Measurements from ENCODE around the gene RAB25. TPM values are rescaled to one million over a fixed set of nuclear protein-coding genes. Genes with fewer than 3 reads are reported as not detected.
"Not testable (repeated sequence)": the region's sequence is repeated elsewhere in the genome, so short reads cannot be mapped to it uniquely, and the experiment has no call there.

The RAB25 gene
- total RNA-seq, 4 donors from 2014 or later, result 65.9 to 88.0 (median 74.1) TPM

- TF ChIP-seq CTCF (IDR thresholded peaks at IDR 0.05), result no peak
- peak in 1 of 2 donors; percentile 57 for TF ChIP-seq POLR2A (IDR thresholded peaks at IDR 0.05)
- H3K4me1 ChIP-seq, result peaks cover 42 to 78% of the 10 kb centered on the region in 2 donors
- no peaks in the 10 kb centered on the region for H3K9me3 ChIP-seq
- H3K27me3 ChIP-seq, result no peaks in the 10 kb centered on the region
- intact Hi-C loops (cut with DNase I), result no loop called here
- 0 to 1% methylated on average over 14 to 18 of the region's 19 CpGs for WGBS, 2 donors
- no peaks in the 10 kb centered on the region for H3K36me3 ChIP-seq
- peak; percentile 82 to 85 for DNase-seq
- H3K27ac ChIP-seq, result peak overlapping the region; percentile 95 to 98 (median 98)
- H3K4me3 ChIP-seq (replicated peaks in 1 of 3), result peak overlapping the region; percentile 94 to 99 (median 97)
These were observed 54.8 kb downstream of the RAB25 start for GRCh38 chr1:156115514-156116374.

- H3K9me3 ChIP-seq; H3K36me3 ChIP-seq; DNase-seq; intact Hi-C loops (cut with DNase I); H3K27me3 ChIP-seq: not testable (repeated sequence)
- WGBS, 2 donors, result 65 to 72% methylated on average over 5 of the region's 5 CpGs
- Histone ChIP-seq H3K4me1 (peaks cover 52 to 78% of the 10 kb centered on the region in 2 donors), H3K27ac (peak overlapping the region; percentile 95 to 98 (median 98)), H3K4me3 (replicated peaks in 1 of 3) (peak overlapping the region in 2 of 3 donors; percentile 97 to 99)
These were observed 55.8 kb downstream of the RAB25 start for GRCh38 chr1:156116731-156117130.

GRCh38 chr1:156117414-156118176 lies 56.6 kb downstream of the RAB25 start:
- Histone ChIP-seq H3K4me1 (peaks cover 60 to 78% of the 10 kb centered on the region in 2 donors), H3K4me3 (replicated peaks in 1 of 3) (peak overlapping the region in 1 of 3 donors; percentile 97), H3K27me3 (no peaks in the 10 kb centered on the region), H3K9me3 (no peaks in the 10 kb centered on the region), H3K36me3 (no peaks in the 10 kb centered on the region), H3K27ac (peak overlapping the region; percentile 95 to 98 (median 98))
- peak; percentile 38 to 45 for DNase-seq
- intact Hi-C loops (cut with DNase I), result no loop called here
- TF ChIP-seq CTCF (IDR thresholded peaks at IDR 0.05) (no peak), POLR2A (IDR thresholded peaks at IDR 0.05) (no peak)
- WGBS, 2 donors, result 52 to 59% methylated on average over 13 of the region's 13 CpGs

GRCh38 chr1:156118177-156118868 lies 57.4 kb downstream of the RAB25 start:
- no peak for TF ChIP-seq CTCF (IDR thresholded peaks at IDR 0.05)
- peak in 1 of 2 donors; percentile 82 for TF ChIP-seq POLR2A (IDR thresholded peaks at IDR 0.05)
- 25 to 38% methylated on average over 8 of the region's 8 CpGs for WGBS, 2 donors
- Histone ChIP-seq H3K4me1 (peaks cover 67 to 82% of the 10 kb centered on the region in 2 donors), H3K27me3 (no peaks in the 10 kb centered on the region), H3K4me3 (replicated peaks in 1 of 3) (peak overlapping the region in 1 of 3 donors; percentile 97), H3K36me3 (no peaks in the 10 kb centered on the region), H3K9me3 (no peaks in the 10 kb centered on the region), H3K27ac (peak overlapping the region; percentile 95 to 98 (median 98))
- peak; percentile 81 to 86 for DNase-seq
- intact Hi-C loops (cut with DNase I), result no loop called here

Data from thyroid gland (tissue), 4 donors.